Measurements from ENCODE around the gene PTPRR.

The PTPRR gene

DNA sequence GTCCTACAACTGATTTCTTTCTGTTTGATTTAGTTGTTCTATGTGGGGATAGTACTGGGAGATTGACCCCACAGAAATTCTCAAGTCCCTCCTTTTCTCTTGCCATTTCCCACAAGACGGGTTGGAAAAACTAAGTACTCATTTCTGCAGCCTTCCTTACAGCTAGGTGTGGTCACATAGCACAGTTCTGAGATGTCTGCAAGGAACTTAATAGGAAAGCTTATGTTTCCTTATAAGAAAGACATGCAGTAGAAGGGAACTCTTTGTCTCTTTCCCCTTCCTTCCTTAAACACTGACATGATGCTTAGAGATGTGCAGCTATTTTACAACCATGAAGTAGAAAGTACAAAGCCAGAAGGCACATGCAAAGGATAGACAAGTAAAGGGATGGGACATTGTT lies 113.7 kb downstream of the PTPRR start:
- TF ChIP-seq, protein P1, sequence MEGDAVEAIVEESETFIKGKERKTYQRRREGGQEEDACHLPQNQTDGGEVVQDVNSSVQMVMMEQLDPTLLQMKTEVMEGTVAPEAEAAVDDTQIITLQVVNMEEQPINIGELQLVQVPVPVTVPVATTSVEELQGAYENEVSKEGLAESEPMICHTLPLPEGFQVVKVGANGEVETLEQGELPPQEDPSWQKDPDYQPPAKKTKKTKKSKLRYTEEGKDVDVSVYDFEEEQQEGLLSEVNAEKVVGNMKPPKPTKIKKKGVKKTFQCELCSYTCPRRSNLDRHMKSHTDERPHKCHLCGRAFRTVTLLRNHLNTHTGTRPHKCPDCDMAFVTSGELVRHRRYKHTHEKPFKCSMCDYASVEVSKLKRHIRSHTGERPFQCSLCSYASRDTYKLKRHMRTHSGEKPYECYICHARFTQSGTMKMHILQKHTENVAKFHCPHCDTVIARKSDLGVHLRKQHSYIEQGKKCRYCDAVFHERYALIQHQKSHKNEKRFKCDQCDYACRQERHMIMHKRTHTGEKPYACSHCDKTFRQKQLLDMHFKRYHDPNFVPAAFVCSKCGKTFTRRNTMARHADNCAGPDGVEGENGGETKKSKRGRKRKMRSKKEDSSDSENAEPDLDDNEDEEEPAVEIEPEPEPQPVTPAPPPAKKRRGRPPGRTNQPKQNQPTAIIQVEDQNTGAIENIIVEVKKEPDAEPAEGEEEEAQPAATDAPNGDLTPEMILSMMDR (IDR thresholded peaks at IDR 0.05; ENCODE audit: low read depth, low read length, missing control alignments), result no peak
- no peak overlapping the region for H3K4me3 ChIP-seq (replicated peaks; ENCODE audit: low read depth, low read length)
- no peak for DNase-seq (ENCODE audit: extremely low read depth, low read depth)

DNA sequence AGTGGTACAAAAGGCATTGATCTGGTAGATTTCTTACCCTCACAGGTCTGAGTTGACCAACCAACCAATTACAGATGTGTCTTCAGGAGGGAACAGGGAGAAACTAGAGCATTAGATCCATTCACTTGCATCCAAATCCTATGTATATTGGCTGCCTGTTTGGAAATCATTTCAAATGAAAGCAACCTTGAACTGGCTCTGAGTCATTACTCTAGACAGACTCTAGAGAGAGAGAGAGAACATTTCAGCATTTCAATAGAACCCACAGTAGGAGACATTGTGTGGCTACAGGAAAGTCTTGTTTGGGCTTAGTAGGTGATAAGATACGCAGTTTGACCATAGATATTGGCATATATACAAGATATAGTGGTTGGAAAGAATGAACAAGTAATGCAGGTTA lies 114.5 kb downstream of the PTPRR start:
- no peak overlapping the region for H3K4me3 ChIP-seq (replicated peaks; ENCODE audit: low read depth, low read length)
- TF ChIP-seq, protein P1 (IDR thresholded peaks at IDR 0.05; ENCODE audit: low read depth, low read length, missing control alignments), result no peak
- no peak for DNase-seq (ENCODE audit: extremely low read depth, low read depth)

DNA sequence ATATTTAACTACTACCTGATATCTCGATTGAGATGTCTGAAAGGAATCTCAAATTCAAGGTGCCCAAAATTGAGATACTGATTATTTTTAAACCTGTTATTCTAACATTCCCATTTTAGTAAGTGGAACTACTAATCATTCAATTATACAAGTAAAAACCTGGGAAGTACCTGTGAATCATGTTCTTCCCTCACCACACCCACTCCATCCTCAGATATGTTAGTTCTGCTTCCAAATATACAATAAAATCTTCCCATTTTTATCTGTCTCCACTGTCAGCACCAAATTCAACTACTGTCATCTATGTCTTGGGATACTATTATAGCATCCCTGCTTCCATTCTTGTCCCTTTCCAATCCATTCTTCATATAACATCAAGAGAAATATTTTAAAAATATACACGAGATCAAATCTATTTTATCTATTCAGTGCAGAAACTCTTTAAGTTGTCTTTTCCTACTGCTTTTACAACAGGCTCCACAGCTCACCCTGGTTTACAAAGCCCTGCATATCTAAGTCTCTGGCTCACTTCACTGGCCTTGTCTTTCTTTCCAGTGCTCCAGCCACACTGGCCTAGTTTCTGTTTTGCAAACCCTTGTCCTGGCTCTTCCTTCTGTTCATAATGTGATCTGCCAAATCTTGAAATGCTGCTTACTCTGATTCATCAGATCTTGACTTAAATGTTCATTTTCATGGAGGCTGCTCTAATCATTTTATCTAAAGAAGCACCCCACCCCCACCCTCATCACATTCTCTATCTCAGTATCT lies 122.3 kb downstream of the PTPRR start:
- TF ChIP-seq, protein P1 (IDR thresholded peaks at IDR 0.05; ENCODE audit: low read depth, low read length, missing control alignments), result no peak
- no peak for DNase-seq (ENCODE audit: extremely low read depth, low read depth)
- no peak overlapping the region for H3K4me3 ChIP-seq (replicated peaks; ENCODE audit: low read depth, low read length)

DNA sequence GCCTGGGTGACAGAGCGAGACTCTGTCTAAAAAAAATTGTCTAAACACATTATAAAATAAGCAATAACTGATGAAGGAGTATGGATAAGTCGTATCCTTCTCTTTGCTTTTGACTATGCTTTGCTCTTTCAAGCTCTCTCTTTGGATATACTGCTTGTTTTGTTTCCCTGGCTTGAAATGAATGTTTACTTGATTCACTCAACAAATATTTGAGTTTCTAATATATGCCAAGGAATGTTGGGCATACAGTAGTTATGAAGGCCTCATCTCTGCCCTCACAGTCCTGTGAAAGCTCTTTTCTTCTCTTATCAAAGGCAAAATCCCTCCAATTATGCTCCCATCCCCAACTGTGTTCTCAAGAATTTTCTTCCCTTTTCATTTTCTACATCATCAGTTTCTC lies 123.5 kb downstream of the PTPRR start:
- no peak for DNase-seq (ENCODE audit: extremely low read depth, low read depth)
- H3K4me3 ChIP-seq (replicated peaks; ENCODE audit: low read depth, low read length), result no peak overlapping the region
- TF ChIP-seq, protein P1 (IDR thresholded peaks at IDR 0.05; ENCODE audit: low read depth, low read length, missing control alignments), result no peak

DNA sequence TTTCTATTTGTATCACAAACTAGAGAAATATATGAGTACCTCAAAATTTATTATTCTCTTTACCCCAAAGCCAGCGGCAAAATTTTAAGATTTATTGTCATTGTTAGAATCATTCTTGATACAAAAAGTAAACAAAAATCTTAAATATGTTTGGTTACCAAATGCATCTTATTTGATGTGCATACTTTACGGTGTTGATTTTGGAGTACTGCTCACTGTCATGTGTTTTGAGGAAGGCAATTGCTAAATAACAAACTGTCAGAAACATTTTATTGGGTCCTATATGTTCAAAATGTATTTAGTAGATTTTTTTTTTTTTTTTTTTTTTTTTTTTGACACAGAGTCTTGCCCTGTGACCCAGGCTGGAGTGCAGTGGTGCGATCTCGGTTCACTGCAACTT lies 124.9 kb downstream of the PTPRR start:
- no peak overlapping the region for H3K4me3 ChIP-seq (replicated peaks; ENCODE audit: low read depth, low read length)
- TF ChIP-seq, protein P1 (IDR thresholded peaks at IDR 0.05; ENCODE audit: low read depth, low read length, missing control alignments), result no peak
- DNase-seq (ENCODE audit: extremely low read depth, low read depth), result no peak

DNA sequence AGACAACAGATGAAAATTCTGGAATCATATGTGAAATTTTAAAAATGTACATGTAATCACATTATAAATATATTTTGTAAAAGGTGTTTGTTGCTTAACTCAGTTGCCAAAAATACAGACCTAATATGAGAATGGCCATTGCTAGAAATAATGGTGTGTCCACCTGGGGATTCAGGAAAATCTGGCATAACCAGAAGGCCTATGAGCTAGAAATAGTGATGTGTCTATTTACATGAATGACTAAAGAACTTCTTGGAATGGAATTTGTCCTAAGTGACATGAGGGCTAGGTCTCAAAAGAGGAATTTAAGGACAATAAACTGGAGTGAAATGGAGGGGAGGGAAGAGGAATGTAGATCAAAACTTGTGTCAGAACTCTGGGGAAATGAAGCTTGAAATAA lies 126.4 kb downstream of the PTPRR start:
- no peak overlapping the region for H3K4me3 ChIP-seq (replicated peaks; ENCODE audit: low read depth, low read length)
- DNase-seq (ENCODE audit: extremely low read depth, low read depth), result no peak
- TF ChIP-seq, protein P1 (IDR thresholded peaks at IDR 0.05; ENCODE audit: low read depth, low read length, missing control alignments), result no peak

DNA sequence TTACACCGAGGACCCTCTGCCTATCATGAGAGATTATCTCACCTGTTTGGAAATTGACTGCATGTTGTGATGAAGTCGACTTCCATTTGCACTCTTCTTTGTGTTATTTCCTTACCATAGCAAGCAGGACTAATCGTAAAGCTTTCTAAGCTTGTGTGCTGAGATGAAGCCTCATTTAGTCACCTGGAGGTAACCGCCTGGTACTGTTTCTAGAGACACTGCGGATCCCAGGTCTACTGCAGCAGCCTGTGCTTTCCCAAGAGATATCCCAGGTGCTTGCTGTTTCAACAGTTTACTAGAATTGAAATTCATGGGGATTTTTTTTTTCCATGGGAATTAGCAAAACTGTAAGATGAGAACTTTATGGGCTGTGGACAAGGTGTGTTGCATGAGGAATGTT lies 131.8 kb downstream of the PTPRR start:
- no peak for DNase-seq (ENCODE audit: extremely low read depth, low read depth)
- no peak overlapping the region for H3K4me3 ChIP-seq (replicated peaks; ENCODE audit: low read depth, low read length)
- TF ChIP-seq, protein P1 (IDR thresholded peaks at IDR 0.05; ENCODE audit: low read depth, low read length, missing control alignments), result no peak
